Measurements from ENCODE around the gene PCBP2.

Gene PCBP2

GRCh38 chr12:53502983-53503728 lies 51.3 kb downstream of the PCBP2 start:
- H3K4me3 ChIP-seq (ENCODE audit: low read depth, low read length): no peak overlapping the region
- TF ChIP-seq CTCF (IDR thresholded peaks at IDR 0.05; ENCODE audit: low read depth, low read length, missing control alignments): no peak
- in situ Hi-C loops (cut with HindIII; ENCODE audit: low sequenced_read_pairs): no loop called here
- no peak for DNase-seq (ENCODE audit: low read depth)

GRCh38 chr12:53504004-53504920 lies 52.4 kb downstream of the PCBP2 start:
- DNase-seq (ENCODE audit: low read depth): no peak
- no peak overlapping the region for H3K4me3 ChIP-seq (ENCODE audit: low read depth, low read length)
- TF ChIP-seq CTCF (IDR thresholded peaks at IDR 0.05; ENCODE audit: low read depth, low read length, missing control alignments): no peak
- in situ Hi-C loops (cut with HindIII; ENCODE audit: low sequenced_read_pairs): no loop called here

- no peak for DNase-seq (ENCODE audit: low read depth)
- in situ Hi-C loops (cut with HindIII; ENCODE audit: low sequenced_read_pairs): no loop called here
- no peak overlapping the region for H3K4me3 ChIP-seq (ENCODE audit: low read depth, low read length)
- TF ChIP-seq CTCF (IDR thresholded peaks at IDR 0.05; ENCODE audit: low read depth, low read length, missing control alignments): no peak
Observed at GRCh38 chr12:53505086-53505485, 53.2 kb downstream of the PCBP2 start.

DNA sequence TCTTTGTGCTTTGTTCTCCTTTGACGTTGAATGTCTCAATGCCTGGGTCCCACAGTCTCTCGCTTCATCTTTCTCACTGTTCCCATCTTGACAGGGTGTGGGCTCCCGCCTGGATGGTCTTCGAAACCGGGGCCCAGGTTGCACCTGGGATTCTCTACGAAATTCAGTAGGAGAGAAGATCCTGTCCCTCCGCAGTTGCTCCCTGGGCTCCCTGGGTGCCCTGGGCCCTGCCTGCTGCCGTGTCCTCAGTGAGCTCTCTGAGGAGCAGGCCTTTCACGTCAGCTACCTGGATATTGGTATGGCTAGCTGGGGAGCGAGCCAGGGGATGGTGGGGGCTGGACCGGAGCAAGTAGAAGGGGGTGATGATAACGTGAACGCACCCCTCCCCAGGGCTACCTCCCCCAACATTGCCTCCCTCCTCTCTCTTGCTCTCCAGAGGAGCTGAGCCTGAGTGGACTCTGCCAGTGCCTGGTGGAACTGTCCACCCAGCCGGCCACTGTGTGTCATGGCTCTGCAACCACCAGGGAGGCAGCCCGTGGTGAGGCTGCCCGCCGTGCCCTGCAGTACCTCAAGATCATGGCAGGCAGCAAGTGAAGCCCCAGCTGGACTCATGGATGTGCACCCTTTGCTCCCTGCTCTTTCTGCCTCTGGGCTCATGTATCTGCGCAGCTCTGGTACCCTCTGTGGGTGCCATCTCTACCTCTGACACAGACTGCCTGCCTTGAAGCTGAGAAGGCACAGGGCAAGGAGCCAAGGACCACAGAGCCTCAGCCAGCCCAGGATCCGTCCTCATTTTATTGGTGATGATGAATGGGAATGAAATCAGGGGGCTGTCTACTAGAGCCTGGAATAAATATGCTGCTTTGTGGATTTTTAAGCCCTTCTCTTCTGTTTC lies 53.9 kb downstream of the PCBP2 start:
- in situ Hi-C loops (cut with HindIII; ENCODE audit: low sequenced_read_pairs): no loop called here
- no peak for DNase-seq (ENCODE audit: low read depth)
- no peak overlapping the region for H3K4me3 ChIP-seq (ENCODE audit: low read depth, low read length)
- TF ChIP-seq CTCF (IDR thresholded peaks at IDR 0.05; ENCODE audit: low read depth, low read length, missing control alignments): no peak

DNA sequence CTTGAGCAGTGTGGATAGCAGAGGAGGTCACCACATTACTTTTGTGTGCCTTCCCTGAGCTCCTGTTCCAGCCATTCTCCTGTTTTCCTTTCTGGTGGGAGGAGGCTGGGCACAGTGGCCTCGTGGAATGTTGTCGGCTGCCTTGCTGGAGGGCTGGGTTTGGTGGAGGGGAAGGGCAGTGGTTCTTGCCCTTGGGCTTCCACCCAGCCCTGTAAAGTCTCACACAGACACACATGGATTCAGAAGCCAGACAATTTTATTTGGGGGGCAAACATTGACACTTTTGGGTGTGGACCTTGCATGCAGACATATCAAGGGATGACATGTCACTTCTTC lies 54.5 kb downstream of the PCBP2 start:
- no peak for TF ChIP-seq CTCF (IDR thresholded peaks at IDR 0.05; ENCODE audit: low read depth, low read length, missing control alignments)
- H3K4me3 ChIP-seq (ENCODE audit: low read depth, low read length): no peak overlapping the region
- in situ Hi-C loops (cut with HindIII; ENCODE audit: low sequenced_read_pairs): no loop called here
- DNase-seq (ENCODE audit: low read depth): no peak
